HG03064 (cell line): ENCODE measurements around the gene BARHL2.

Source experiments
- ATAC-seq: cut with Tn5 transposase; IDR thresholded peaks from one replicate; pipeline ENCODE4 v1.9.1; 2021; ENCODE audit warnings: low read depth; ENCODE audit not compliant: unreplicated experiment

Gene BARHL2

DNA sequence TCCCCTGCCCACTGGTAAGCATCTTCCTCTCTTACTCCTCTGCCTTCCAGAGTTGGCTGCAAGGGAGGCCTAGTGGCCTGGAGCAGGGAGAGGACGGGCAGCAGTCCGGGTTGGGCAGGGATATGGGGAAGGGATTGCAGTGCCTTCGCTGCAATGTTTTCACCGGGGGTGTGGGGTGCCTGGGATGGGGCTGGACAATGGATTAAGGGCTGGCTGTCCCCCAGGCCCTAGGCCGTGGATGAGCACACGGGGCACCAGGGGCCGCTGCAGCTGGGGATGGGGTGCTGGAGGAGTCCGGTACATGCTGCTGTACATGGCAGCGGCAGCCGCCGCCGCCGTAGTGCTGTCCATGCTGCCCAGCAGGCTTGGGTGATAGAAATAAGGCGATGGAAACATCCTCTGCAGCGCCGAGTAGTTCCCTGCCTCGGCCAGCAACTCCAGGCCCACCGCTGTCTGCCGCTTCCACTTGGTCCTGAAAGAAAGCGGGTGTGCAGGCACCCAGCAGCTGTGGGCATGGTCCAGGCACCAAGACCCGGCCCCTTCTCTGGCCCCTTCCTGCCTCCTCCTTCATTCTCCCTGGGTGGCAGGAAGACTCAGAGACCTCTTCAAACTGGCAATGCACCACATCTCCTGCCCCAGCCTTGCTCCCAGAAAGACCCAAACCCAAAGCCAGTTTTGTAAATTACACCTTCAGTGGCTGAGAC lies 4.8 kb downstream of the BARHL2 start:
- ATAC-seq = no peak

DNA sequence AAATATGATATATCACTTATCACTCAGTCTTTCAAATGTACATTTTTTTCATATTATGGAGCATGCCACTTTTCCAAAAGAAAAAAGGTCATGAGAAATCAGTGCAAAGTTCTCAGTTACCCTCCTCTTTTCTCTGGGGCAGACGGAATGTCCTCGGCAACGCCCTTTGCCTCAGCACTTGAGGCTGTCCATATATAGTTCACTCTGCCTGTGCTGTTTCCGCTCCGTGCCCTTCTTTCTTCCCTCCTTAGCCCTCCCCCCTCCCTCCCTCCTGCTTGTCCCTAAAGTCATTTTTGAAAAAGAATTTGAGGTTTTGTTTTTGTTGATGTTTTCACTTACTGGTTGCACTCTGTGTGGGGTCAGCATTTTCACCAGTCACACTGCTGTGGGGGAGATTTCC lies 5.4 kb downstream of the BARHL2 start:
- ATAC-seq = no peak

DNA sequence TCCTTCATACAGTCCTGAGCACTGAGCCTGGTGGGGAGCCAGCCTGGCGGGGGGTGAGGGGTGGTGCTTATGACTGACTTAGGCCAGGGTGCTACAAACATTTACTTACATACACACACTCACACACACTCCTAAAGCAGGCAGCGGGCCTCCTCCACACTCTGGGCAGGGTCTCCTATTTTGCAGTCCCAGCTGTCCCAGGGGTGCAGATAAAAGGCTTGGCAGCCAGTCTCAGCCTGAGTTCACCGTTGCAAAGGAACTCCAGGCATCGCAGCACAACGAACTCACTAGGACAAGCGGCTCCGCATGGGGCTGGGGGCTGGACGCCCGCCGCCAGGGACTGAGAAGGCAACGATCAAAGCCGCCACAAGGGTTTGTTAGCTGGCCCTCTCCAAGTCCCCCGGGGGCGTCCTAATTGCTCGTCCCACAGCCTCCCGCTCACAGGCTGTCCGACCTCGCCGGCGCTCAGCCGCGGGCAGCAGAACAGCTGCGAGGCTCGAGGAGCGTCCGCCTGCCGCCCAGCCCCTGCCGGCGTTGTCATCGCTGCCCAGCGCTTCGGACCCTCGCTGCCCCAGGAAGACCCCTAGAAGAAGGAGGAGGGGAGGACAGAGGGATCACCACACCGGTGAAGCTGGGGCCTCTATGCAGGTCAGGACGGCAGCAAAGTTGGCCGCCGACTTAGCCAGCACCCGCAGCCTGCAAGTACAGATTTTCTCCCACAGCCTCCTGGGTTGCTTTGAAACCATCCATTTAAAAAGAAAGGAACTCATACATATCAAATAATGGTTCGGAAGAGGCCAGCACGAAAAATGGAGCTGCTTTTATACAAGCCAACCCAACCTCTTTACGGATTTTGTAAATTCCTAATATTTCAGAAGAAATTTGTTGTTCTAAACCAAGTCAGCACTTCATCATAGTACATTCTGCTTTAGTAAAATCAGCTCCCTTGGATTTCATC lies 6.2 kb downstream of the BARHL2 start:
- no peak for ATAC-seq

DNA sequence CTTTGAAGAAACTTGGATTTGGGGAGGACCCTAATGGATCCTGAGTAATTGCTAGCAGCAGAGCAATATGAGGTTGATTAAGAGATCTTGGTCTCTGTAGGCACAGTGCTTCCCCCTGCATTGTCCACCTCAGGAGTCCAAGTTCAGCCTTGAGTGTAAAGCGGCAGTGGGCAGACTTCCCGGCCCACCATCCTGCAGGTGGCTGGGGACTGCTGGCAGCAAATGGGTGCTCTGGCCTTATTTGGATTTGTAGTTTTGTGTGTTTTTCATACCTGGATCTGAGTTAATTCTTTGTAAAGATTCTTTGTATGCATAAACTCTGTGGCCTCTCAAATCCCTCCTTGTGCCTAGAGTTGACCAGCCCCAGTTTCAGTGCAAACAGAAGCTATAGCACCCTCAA lies 7.6 kb downstream of the BARHL2 start:
- ATAC-seq = no peak

DNA sequence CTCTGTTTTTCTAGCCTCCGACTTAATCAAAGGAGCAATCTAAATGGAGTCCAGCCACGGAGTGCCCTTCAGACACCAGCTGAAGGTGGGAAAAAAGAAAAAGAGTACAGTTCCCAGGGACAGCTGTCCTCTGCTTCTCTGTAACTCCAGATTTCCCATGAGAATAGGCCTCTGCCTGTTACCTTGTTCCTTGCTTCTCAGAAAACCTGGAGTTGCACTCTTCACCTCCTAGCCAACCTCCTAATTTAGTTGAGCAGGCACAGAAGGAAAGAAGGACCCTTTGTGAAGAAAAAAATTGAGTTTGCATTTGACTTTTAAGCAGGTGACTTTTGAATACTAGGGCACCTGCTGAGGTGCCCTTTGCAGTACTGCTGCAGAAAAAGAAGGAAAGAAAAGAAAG lies 8.3 kb downstream of the BARHL2 start:
- no peak for ATAC-seq

DNA sequence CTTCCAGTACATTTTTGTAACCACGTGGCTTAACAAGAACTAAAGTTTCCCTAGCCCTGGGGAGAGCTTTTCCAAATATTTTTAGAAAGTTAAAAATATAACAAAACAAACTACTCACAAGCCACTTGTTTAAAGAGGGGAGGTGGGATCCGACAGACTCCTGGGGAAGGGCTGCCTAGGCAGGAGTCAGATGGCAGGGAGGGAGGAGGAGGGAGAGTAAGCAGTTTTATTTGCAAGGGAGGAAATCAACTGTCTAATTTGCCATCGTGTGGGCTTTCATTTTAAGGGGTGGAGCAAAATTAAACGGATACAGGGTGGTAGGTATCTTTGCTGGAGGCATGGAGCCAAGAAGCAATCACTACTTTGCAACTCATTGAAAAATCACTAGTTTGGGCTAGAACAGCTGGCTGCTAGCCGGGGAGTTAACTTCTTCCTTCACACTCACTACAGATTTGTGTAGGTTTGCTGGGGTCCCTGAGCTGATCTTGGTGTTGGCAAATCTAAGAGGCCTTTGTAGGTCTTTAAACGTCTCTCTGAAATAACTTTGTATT lies 8.8 kb downstream of the BARHL2 start:
- ATAC-seq = no peak

DNA sequence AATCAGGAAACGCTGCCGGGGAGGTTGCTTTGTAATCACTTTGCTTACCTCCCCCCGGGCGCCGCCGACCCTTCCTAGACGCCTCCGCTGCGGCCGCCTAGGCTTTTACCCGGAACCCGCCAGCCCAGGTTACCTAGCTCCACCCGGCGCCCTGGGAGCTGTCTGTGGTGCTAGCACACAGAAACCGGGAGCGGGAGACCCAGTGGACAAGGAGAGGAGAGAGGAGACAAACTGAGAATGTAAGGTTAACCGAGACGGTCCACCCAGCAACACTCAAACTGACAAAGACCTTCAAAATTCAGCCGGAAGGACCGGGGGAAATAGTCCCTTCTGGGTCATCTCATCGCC lies 9.8 kb downstream of the BARHL2 start:
- ATAC-seq = no peak

DNA sequence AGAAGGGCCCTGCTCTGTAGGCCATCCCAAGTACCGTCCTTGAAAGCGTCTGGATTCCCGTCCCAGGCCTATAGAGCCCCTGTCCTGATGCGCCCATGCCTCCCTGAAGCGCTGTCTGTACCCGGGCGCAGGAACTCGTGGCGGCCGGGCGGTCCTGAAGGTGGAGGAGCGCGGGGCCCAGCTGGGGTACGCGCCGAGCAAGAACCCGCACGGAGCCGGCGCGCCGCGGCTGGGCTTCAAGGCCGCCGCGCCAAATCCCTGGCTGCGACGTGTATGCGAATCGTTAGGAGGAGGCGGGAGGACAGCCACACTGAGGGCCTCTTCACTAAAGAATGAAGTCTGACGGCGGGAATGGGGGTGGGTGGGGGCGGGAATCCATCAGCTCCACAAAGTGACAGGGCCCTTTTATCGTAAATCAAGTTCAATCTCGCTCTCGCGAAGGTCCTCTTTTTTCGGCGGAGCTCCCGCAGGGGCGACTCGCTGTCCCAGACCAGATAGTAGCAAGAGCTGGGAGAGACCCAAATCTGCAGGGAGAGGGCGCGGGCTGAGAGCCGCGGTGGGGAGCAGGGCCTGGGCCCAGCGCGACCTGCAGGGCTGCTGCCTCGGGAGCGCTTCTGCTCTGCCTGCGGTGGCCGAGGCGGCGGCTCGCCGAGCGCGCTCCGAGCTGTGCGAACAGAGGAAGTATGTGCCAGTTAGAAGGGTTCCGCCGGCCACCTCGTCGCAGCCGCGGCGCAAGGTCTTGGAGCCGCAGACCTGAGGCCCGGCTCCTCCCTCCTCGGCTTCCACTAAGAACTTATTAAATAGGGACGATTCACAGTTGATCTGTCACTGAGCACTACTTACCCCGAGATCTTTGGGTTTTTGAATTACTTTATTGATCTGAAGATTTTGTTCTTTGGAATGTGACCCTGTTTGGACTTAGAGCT lies 10.4 kb downstream of the BARHL2 start:
- ATAC-seq = no peak

DNA sequence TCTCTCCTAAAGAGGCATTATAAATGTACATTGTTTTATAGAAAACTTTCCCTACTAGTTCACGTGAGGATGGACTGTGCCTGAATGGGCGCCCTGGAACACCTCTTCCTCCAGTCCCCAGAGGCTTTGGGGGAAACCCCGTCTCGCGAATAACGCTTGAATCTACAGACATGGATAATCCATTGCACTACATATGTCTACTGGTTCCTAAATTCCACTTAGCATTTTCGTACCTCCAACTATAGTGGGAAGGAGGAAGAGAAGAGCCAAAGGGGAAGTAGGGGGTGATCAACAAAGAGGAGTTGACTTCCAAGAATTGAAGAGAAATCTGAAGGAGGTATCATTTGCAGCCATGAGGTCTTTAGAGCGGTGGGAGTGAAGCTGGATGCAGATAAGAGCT lies 11.1 kb downstream of the BARHL2 start:
- ATAC-seq = no peak

DNA sequence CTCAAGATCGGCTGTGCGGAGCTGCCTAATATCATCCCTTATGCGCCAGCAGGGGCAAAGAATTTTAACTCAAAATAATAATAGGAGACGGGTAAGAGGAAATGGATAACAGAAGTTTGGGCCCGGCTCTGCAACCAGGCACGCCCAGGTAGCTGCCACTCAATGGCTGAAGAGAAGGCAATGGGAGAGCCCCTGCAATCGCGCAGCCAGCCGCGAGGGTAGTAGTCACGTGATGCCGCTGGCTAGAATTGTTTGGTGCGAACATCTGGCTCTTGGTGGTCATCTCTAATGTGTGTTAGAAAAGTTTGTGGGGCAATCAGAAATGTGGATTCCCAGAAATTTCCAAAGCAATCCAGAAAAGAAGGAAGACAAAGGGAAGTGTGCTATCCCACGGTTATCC lies 12.3 kb downstream of the BARHL2 start:
- no peak for ATAC-seq

DNA sequence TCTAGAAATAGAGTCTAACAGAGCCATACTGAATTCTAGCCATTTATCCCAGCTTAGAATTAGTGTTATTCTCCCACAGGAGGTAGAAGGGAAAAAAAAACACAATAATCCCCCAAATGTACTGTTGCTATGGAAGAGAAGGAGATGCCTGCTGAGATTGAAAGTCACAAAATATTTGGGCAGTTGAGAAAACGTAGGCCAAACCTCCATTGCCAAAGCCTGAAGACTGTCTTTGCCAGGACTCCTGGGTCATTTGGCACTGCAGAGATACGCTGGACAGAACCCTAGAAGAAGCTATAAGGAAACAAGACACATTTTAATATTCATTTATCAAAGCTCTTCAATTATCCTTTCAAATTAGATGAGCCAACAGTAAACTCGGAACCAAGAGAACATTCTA lies 22.3 kb downstream of the BARHL2 start:
- ATAC-seq = no peak

DNA sequence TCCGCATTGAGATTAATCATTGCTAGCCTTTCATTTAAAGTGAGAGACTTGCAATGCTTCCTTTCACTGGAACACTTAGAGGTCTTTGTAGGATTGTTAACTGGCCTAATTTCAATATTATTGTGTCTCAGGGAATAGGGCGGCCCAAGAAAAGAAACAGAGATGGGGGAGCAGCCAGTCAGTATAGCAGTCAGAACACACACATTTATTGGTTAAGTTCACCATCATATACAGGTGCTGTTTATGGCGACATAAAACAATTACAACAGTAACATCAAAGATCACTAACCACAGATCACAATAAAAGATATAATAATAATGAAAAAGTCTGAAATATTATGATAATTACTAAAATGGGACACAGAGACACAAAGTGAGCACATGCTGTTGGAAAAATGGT lies 29.4 kb downstream of the BARHL2 start:
- no peak for ATAC-seq

DNA sequence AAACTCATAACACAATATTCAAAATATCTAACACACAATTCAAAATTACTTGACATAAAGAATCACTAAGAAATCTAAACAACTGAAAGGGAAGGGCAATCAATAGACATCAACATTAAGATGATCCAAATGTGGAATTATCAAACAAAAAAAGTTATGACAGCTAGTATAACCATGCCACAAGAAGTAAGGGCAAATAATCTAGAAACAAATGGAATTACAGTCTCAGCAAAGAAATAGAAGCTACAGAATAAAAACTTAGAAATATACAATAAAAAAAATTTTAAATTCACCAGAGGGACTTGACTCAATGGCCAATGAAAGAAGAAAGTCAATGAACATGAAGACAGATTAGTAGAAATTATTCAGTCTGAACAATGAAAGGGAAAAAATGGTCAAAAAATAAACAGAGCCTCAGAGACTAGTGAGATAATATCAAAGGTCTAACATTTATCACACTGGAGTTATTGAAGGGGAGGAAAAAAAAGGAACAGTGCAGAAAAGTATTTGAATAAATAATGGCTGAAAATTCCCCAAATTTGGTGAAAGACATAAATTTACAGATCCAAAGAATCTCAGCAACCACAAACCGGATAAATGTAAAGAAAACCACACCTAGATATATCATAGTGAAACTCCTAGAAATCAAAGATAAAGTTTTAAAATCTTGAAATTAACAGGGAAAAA lies 41.8 kb downstream of the BARHL2 start:
- no peak for ATAC-seq

DNA sequence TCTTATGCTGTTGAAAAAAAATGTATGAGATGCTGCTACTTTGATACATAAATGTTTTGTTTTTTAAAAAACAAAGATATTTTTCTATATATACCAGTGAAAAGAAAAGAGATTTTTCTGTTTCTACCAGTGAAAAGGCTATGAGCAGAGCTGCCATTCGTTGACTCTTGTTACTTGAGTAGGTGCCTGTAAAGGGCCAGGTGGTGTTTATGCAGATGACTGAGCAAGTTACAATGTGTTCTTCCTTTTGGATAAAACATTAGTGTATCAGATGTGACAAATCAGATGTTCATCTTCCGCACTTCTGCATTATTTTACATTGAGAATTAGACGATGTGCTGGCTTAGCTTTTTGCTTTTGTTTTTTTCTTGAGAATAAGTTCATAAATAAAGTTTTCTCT lies 45.4 kb downstream of the BARHL2 start:
- ATAC-seq = no peak

DNA sequence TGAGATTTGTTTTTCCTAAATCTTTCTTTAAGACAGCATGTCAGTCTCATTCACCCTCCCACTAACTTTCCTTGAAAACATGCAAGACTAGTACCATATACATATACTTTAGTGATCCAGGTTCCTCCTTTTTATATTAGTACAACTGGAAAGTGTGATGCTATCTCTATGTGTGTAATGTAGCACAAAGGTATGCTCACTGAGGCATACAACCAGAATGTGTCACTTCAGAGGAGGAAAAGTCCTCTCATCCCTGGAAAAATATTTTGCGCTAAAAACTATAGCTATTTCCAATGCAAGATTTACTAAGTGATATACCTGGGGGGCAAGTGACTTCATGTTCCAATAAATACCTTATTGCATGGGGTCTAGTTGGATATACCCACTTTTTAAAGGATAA lies 45.9 kb downstream of the BARHL2 start:
- no peak for ATAC-seq
